SK-N-SH (cell line): ENCODE results near the gene GRAMD2B. TPM values are rescaled to one million over a fixed set of nuclear protein-coding genes. Genes with fewer than 3 reads are reported as not detected.

Experiments used
- CTCF ChIA-PET: fragments of 300-600, 350-600 bp; formaldehyde crosslinking; extraction: SDS; loops from one replicate; lab custom pipeline; 2021; lab: Yijun Ruan, JAX
- POLR2A ChIA-PET: fragments of 350-600 bp; sonication (Branson Sonifier 250); formaldehyde crosslinking; extraction: SDS; loops from one replicate; lab custom pipeline; 2020; ENCODE audit warnings: antibody characterized with exemption, inconsistent platforms; lab: Yijun Ruan, JAX
- DNase-seq: peaks from one replicate; pipeline ENCODE4 v3.0.0; 2012
- H2AFZ ChIP-seq: fragments of 200-600 bp; sonication (generic); 2 replicates; pipeline ENCODE4 v1.8.1; 2016; ENCODE audit warnings: antibody characterized with exemption, mild to moderate bottlenecking, low read depth
- H3F3A ChIP-seq: fragments of 200-600 bp; sonication (generic); replicated peaks from 2 replicates; pipeline ENCODE3; 2016; ENCODE audit warnings: antibody characterized with exemption, mild to moderate bottlenecking; ENCODE audit not compliant: insufficient read depth
- H3K27ac ChIP-seq, 2 experiments: fragments of 200-500 bp in 1 of 2; fragments of 200-600 bp in 1 of 2; sonication (Bioruptor generic) in 1 of 2; sonication (generic), shearing (Covaris generic) in 1 of 2; 2 replicates each; pipeline versions ENCODE4 v1.5.1 to v1.6.1; 2014 to 2016; ENCODE audit warnings: low read depth in 2 of 2, inconsistent platforms in 1 of 2, low read length in 1 of 2, mild to moderate bottlenecking in 1 of 2, mixed read lengths in 1 of 2
- H3K27me3 ChIP-seq: fragments of 200-600 bp; sonication (generic), shearing (Covaris generic); 2 replicates; pipeline ENCODE4 v1.6.1; 2016; ENCODE audit warnings: mixed run types; ENCODE audit not compliant: insufficient read depth
- H3K36me3 ChIP-seq, 2 experiments: fragments of 200-500 bp in 1 of 2; fragments of 200-600 bp in 1 of 2; sonication (Bioruptor generic) in 1 of 2; sonication (generic) in 1 of 2; replicated peaks in 1 of 2; 2 replicates each; pipeline versions ENCODE3 to v1.5.1; 2014 to 2016; ENCODE audit warnings: low read length in 1 of 2, mild to moderate bottlenecking in 1 of 2; ENCODE audit not compliant: insufficient read depth in 2 of 2, control insufficient read depth in 1 of 2
- H3K4me1 ChIP-seq, 2 experiments: fragments of 200-500 bp in 1 of 2; fragments of 200-600 bp in 1 of 2; sonication (Bioruptor generic) in 1 of 2; sonication (generic), shearing (Covaris generic) in 1 of 2; 2 replicates each; pipeline versions ENCODE4 v1.5.1 to v1.6.1; 2014 to 2016; ENCODE audit warnings: low read depth in 1 of 2, low read length in 1 of 2, mixed run types in 1 of 2; ENCODE audit not compliant: insufficient read depth in 2 of 2, control insufficient read depth in 1 of 2
- H3K4me2 ChIP-seq: fragments of 200-600 bp; sonication (generic), shearing (Covaris generic); 2 replicates; pipeline ENCODE4 v1.6.1; 2017; ENCODE audit warnings: mixed run types
- H3K4me3 ChIP-seq, 2 experiments: fragments of 200-500 bp in 1 of 2; fragments of 200-600 bp in 1 of 2; sonication (Bioruptor generic) in 1 of 2; sonication (generic), shearing (Covaris generic) in 1 of 2; 2 replicates each; pipeline versions ENCODE4 v1.5.1 to v1.8.1; 2014 to 2016; ENCODE audit warnings: low read depth in 2 of 2, inconsistent platforms in 1 of 2, low read length in 1 of 2, mild to moderate bottlenecking in 1 of 2, mixed read lengths in 1 of 2, moderate library complexity in 1 of 2
- H3K79me2 ChIP-seq: fragments of 200-600 bp; sonication (generic); 2 replicates; pipeline ENCODE4 v1.8.1; 2017; ENCODE audit warnings: mild to moderate bottlenecking; ENCODE audit not compliant: insufficient read depth
- H3K9ac ChIP-seq: fragments of 200-600 bp; sonication (generic); 2 replicates; pipeline ENCODE4 v1.6.1; 2017; ENCODE audit warnings: mixed run types
- H3K9me2 ChIP-seq: fragments of 200-600 bp; sonication (generic); 2 replicates; pipeline ENCODE4 v1.6.1; 2017; ENCODE audit warnings: mixed run types
- H3K9me3 ChIP-seq: fragments of 200-600 bp; sonication (generic); 2 replicates; pipeline ENCODE4 v1.6.1; 2017; ENCODE audit warnings: mixed run types, mild to moderate bottlenecking, moderate library complexity
- H4K20me1 ChIP-seq: fragments of 200-600 bp; sonication (generic); 2 replicates; pipeline ENCODE4 v1.6.1; 2017; ENCODE audit warnings: mild to moderate bottlenecking, mixed run types; ENCODE audit not compliant: insufficient read depth
- FOXJ3 ChIP-seq: sonication (generic); formaldehyde crosslinking; IDR thresholded peaks from 2 replicates; pipeline ENCODE4 v1.5.1; 2020; ENCODE audit warnings: mild to moderate bottlenecking, missing genetic modification reagents
- GABPA ChIP-seq: IDR thresholded peaks from 2 replicates; pipeline ENCODE4 v1.4.0; 2012; ENCODE audit warnings: low read depth, mild to moderate bottlenecking
- GATA2 ChIP-seq: sonication (generic); formaldehyde crosslinking; IDR thresholded peaks from 2 replicates; pipeline ENCODE4 v1.5.0; 2020; ENCODE audit warnings: mild to moderate bottlenecking, missing genetic modification reagents
- IRF3 ChIP-seq: fragments of 150-350 bp; IDR thresholded peaks from 2 replicates; pipeline ENCODE4 v1.6.1; 2016; ENCODE audit warnings: mild to moderate bottlenecking, low read depth, low read length
- JUND ChIP-seq: IDR thresholded peaks from 2 replicates; pipeline ENCODE4 v1.4.0; 2012
- NFIC ChIP-seq: IDR thresholded peaks from 2 replicates; pipeline ENCODE4 v1.4.0; 2012; ENCODE audit warnings: borderline replicate concordance
- NRF1 ChIP-seq: IDR thresholded peaks from 2 replicates; pipeline ENCODE4 v1.6.1; 2012; ENCODE audit warnings: low read depth, mild to moderate bottlenecking, low read length
- RAD21 ChIP-seq: IDR thresholded peaks from 2 replicates; pipeline ENCODE4 v1.6.1; 2012; ENCODE audit warnings: mild to moderate bottlenecking, low read length
- REST ChIP-seq: IDR thresholded peaks from 2 replicates; pipeline ENCODE4 v1.6.1; 2012; ENCODE audit warnings: mild to moderate bottlenecking, low read depth, low read length, moderate library complexity
- SMC3 ChIP-seq: IDR thresholded peaks from 2 replicates; pipeline ENCODE4 v1.6.1; 2012; ENCODE audit warnings: low read depth, low read length, improper control_type of control experiment
- TAF1 ChIP-seq: IDR thresholded peaks from 2 replicates; pipeline ENCODE4 v1.6.1; 2012; ENCODE audit warnings: low read depth, mild to moderate bottlenecking, low read length, moderate library complexity, borderline replicate concordance
- TEAD4 ChIP-seq: IDR thresholded peaks from 2 replicates; pipeline ENCODE4 v1.4.0; 2012; ENCODE audit warnings: mild to moderate bottlenecking, borderline replicate concordance; ENCODE audit not compliant: insufficient read depth
- USF1 ChIP-seq: IDR thresholded peaks from 2 replicates; pipeline ENCODE4 v1.4.0; 2012; ENCODE audit warnings: low read depth, borderline replicate concordance
- YY1 ChIP-seq: IDR thresholded peaks from 2 replicates; pipeline ENCODE4 v1.4.0; 2012; ENCODE audit warnings: low read depth, mild to moderate bottlenecking
- WGBS: methylation state at CpG from one replicate; pipeline ENCODE4 v1.1.6; 2017; ENCODE audit warnings: low lambda C conversion rate; 5-methylcytosine and 5-hydroxymethylcytosine counted together
- polyA plus RNA-seq, 3 experiments: library from polyadenylated mRNA; depleted of rRNA; stranded (reverse); fragments of >200 nt; gene quantifications; 2 replicates each; pipeline ENCODE4 v1.2.3, GENCODE V29; 2012

The GRAMD2B gene
- polyA plus RNA-seq, 1 of the 3 experiments (the other 2 are of a cell fraction), result 16.0 TPM

GRCh38 chr5:126460977-126461376 is 37.8 kb downstream of the GRAMD2B start:
- Histone ChIP-seq H3K27me3 (no peaks in the 10 kb centered on the region), H3K9me3 (no peaks in the 10 kb centered on the region), H3K36me3 (peaks cover 0 to 5% of the 10 kb centered on the region in 2 experiments), H2AFZ (no peak overlapping the region), H3K4me1 (no peaks in the 10 kb centered on the region; a peak in 1 of 4 replicates), H3K9ac (no peak overlapping the region), H3K9me2 (no peaks in the 10 kb centered on the region), H3F3A (no peaks in the 10 kb centered on the region), H3K79me2 (peaks cover 12% of the 10 kb centered on the region), H4K20me1 (no peaks in the 10 kb centered on the region), H3K4me2 (no peak overlapping the region), H3K27ac (no peak overlapping the region), H3K4me3 (no peak overlapping the region)
- POLR2A ChIA-PET, result no interaction called here
- TF ChIP-seq REST (no peak), JUND (no peak), GATA2 (no peak), IRF3 (no peak), SMC3 (no peak), TAF1 (no peak), FOXJ3 (CRISPR knock-in tag) (no peak), NRF1 (no peak)
- no peak for DNase-seq
- WGBS, result 100% methylated on average over 1 of the region's 1 CpG
- CTCF ChIA-PET, result no interaction called here

- ChIA-PET CTCF (no interaction called here), POLR2A (no interaction called here)
- peaks cover 0 to 5% of the 10 kb centered on the region in 2 experiments for H3K36me3 ChIP-seq
Measured at GRCh38 chr5:126461838-126462237, 38.6 kb downstream of the GRAMD2B start.

More at GRCh38 chr5:126461838-126462237, 38.6 kb downstream of the GRAMD2B start:
- Histone ChIP-seq H3K4me1 (no peaks in the 10 kb centered on the region), H3K4me3 (no peak overlapping the region), H4K20me1 (no peaks in the 10 kb centered on the region), H3K27ac (no peak overlapping the region), H3K9me3 (no peaks in the 10 kb centered on the region), H3K79me2 (peaks cover 9% of the 10 kb centered on the region; the same call in 1 of the 2 replicates), H3F3A (no peaks in the 10 kb centered on the region), H3K9me2 (no peaks in the 10 kb centered on the region), H3K9ac (no peak overlapping the region), H3K4me2 (no peak overlapping the region), H3K27me3 (no peaks in the 10 kb centered on the region), H2AFZ (no peak overlapping the region)
- DNase-seq, result no peak
- TF ChIP-seq GABPA, result no peak
- no peak for TF ChIP-seq RAD21
- no peak for TF ChIP-seq NFIC
- no peak for TF ChIP-seq USF1
- no peak for TF ChIP-seq REST
- TF ChIP-seq YY1, result no peak
- TF ChIP-seq TAF1, result no peak
- TF ChIP-seq IRF3, result no peak
- no peak for TF ChIP-seq TEAD4
- WGBS, result 94% methylated on average over 1 of the region's 1 CpG
